T-helper 1 cell treated with Interleukin-12 subunit alpha and Interleukin-12 subunit beta and Interleukin-4 antibody, amounts not matched to agents 30 μg/mL and 1 μg/mL, for 36 hours (primary cell): ENCODE measurements around the gene KRT27.
"Not testable (repeated sequence)": the region's sequence is repeated elsewhere in the genome, so short reads cannot be mapped to it uniquely, and the experiment has no call there.

Experiments used
- H3K27ac Mint-ChIP-seq: one replicate; pipeline ENCODE4 v1.8.0; 2021; ENCODE audit warnings: mild to moderate bottlenecking, mixed read lengths
- H3K27me3 Mint-ChIP-seq: one replicate; pipeline ENCODE4 v1.8.0; 2021; ENCODE audit warnings: low read depth, mixed read lengths
- H3K36me3 Mint-ChIP-seq: one replicate; pipeline ENCODE4 v1.8.0; 2021; ENCODE audit warnings: low read depth, mixed read lengths
- H3K4me1 Mint-ChIP-seq: one replicate; pipeline ENCODE4 v1.8.0; 2021; ENCODE audit warnings: low read depth, mixed read lengths
- H3K4me3 Mint-ChIP-seq: one replicate; pipeline ENCODE4 v1.8.0; 2021; ENCODE audit warnings: mild to moderate bottlenecking, moderate library complexity, mixed read lengths
- H3K9me3 Mint-ChIP-seq: one replicate; pipeline ENCODE4 v1.8.0; 2021; ENCODE audit warnings: mixed read lengths

KRT27 gene

GRCh38 chr17:40753804-40754203 lies 28.5 kb downstream of the KRT27 start:
- peaks cover 23% of the 10 kb centered on the region for H3K27me3 Mint-ChIP-seq
- no peak overlapping the region for H3K27ac Mint-ChIP-seq

GRCh38 chr17:40751065-40751464 lies 31.3 kb downstream of the KRT27 start:
- peaks cover 3% of the 10 kb centered on the region for H3K9me3 Mint-ChIP-seq
- peaks cover 24% of the 10 kb centered on the region for H3K27me3 Mint-ChIP-seq
- H3K27ac Mint-ChIP-seq: no peak overlapping the region
- no peaks in the 10 kb centered on the region for H3K36me3 Mint-ChIP-seq
- no peak overlapping the region for H3K4me3 Mint-ChIP-seq
- no peaks in the 10 kb centered on the region for H3K4me1 Mint-ChIP-seq

More at GRCh38 chr17:40753804-40754203, 28.5 kb downstream of the KRT27 start:
- Mint-ChIP-seq H3K9me3 (peaks cover 8% of the 10 kb centered on the region), H3K4me3 (no peak overlapping the region), H3K36me3 (no peaks in the 10 kb centered on the region), H3K4me1 (no peaks in the 10 kb centered on the region)

- no peaks in the 10 kb centered on the region for H3K36me3 Mint-ChIP-seq
- peaks cover 3% of the 10 kb centered on the region for H3K9me3 Mint-ChIP-seq
- H3K27ac Mint-ChIP-seq: no peak overlapping the region
- H3K4me3 Mint-ChIP-seq: no peak overlapping the region
- H3K4me1 Mint-ChIP-seq: no peaks in the 10 kb centered on the region
- peaks cover 25% of the 10 kb centered on the region for H3K27me3 Mint-ChIP-seq
These were observed 32.0 kb downstream of the KRT27 start for GRCh38 chr17:40750391-40750790.

GRCh38 chr17:40748666-40749065 lies 33.7 kb downstream of the KRT27 start:
- not testable (repeated sequence) for H3K27ac Mint-ChIP-seq, H3K9me3 Mint-ChIP-seq, H3K36me3 Mint-ChIP-seq, H3K4me3 Mint-ChIP-seq, H3K4me1 Mint-ChIP-seq
- H3K27me3 Mint-ChIP-seq: peaks cover 34% of the 10 kb centered on the region

- Mint-ChIP-seq H3K36me3 (no peaks in the 10 kb centered on the region), H3K9me3 (peaks cover 5% of the 10 kb centered on the region), H3K4me3 (no peak overlapping the region), H3K27ac (no peak overlapping the region), H3K27me3 (peaks cover 38% of the 10 kb centered on the region), H3K4me1 (no peaks in the 10 kb centered on the region)
These were observed 43.8 kb downstream of the KRT27 start for GRCh38 chr17:40738553-40738952.

GRCh38 chr17:40735016-40735415 lies 47.3 kb downstream of the KRT27 start:
- no peak overlapping the region for H3K4me3 Mint-ChIP-seq
- H3K4me1 Mint-ChIP-seq: no peaks in the 10 kb centered on the region
- H3K9me3 Mint-ChIP-seq: no peaks in the 10 kb centered on the region
- H3K27ac Mint-ChIP-seq: no peak overlapping the region
- no peaks in the 10 kb centered on the region for H3K36me3 Mint-ChIP-seq
- H3K27me3 Mint-ChIP-seq: peaks cover 41% of the 10 kb centered on the region

GRCh38 chr17:40734018-40734417 lies 48.3 kb downstream of the KRT27 start:
- peaks cover 35% of the 10 kb centered on the region for H3K27me3 Mint-ChIP-seq
- no peaks in the 10 kb centered on the region for H3K9me3 Mint-ChIP-seq
- H3K4me1 Mint-ChIP-seq: no peaks in the 10 kb centered on the region
- H3K36me3 Mint-ChIP-seq: no peaks in the 10 kb centered on the region
- no peak overlapping the region for H3K27ac Mint-ChIP-seq
- H3K4me3 Mint-ChIP-seq: no peak overlapping the region

- Mint-ChIP-seq H3K4me1 (no peaks in the 10 kb centered on the region), H3K27me3 (peaks cover 35% of the 10 kb centered on the region), H3K27ac (no peak overlapping the region), H3K9me3 (no peaks in the 10 kb centered on the region), H3K36me3 (no peaks in the 10 kb centered on the region), H3K4me3 (no peak overlapping the region)
These were observed 51.4 kb downstream of the KRT27 start for GRCh38 chr17:40730970-40731369.

GRCh38 chr17:40727447-40728231 lies 54.7 kb downstream of the KRT27 start:
- no peaks in the 10 kb centered on the region for H3K9me3 Mint-ChIP-seq
- H3K27ac Mint-ChIP-seq: no peak overlapping the region
- no peaks in the 10 kb centered on the region for H3K4me1 Mint-ChIP-seq
- H3K4me3 Mint-ChIP-seq: no peak overlapping the region
- no peaks in the 10 kb centered on the region for H3K36me3 Mint-ChIP-seq
- H3K27me3 Mint-ChIP-seq: peaks cover 40% of the 10 kb centered on the region

- Mint-ChIP-seq H3K36me3 (no peaks in the 10 kb centered on the region), H3K4me3 (no peak overlapping the region), H3K9me3 (no peaks in the 10 kb centered on the region), H3K27ac (no peak overlapping the region), H3K27me3 (peaks cover 39% of the 10 kb centered on the region), H3K4me1 (no peaks in the 10 kb centered on the region)
These were observed 55.4 kb downstream of the KRT27 start for GRCh38 chr17:40726919-40727318.
